GM12878 (cell line): ENCODE data around the gene SPATA46. TPM values are rescaled to one million over a fixed set of nuclear protein-coding genes. Genes with fewer than 3 reads are reported as not detected.

ENCODE experiments used
- ATAC-seq: fragments of 200-7000 bp; cut with Tn5 transposase; 3 replicates; pipeline ENCODE4 v1.9.1; 2020; ENCODE audit warnings: mild to moderate bottlenecking, moderate library complexity
- BruUV-seq: library from RNA; stranded (reverse); fragments of 400-500 nt; replicated peaks from 2 replicates; lab custom pipeline; 2021; lab: Mats Ljungman, UMichigan
- CTCF ChIA-PET: fragments of 300-600 bp; sonication (Branson Sonifier 250); formaldehyde crosslinking; extraction: SDS; loops from one replicate; lab custom pipeline; 2021; ENCODE audit warnings: inconsistent platforms; lab: Yijun Ruan, JAX
- POLR2A ChIA-PET: fragments of 350-600 bp; formaldehyde crosslinking; extraction: SDS; loops from one replicate; lab custom pipeline; 2021; ENCODE audit warnings: inconsistent platforms; lab: Charles Lee
- RAD21 ChIA-PET: fragments of 300-600 bp; sonication (Branson Sonifier 250); formaldehyde crosslinking; loops from one replicate; lab custom pipeline; 2023; ENCODE audit warnings: antibody characterized with exemption; ENCODE audit not compliant: unreplicated experiment; lab: Charles Lee
- SMC1A ChIA-PET: fragments of 300-600 bp; sonication (Branson Sonifier 250); formaldehyde crosslinking; loops from one replicate; lab custom pipeline; 2023; ENCODE audit not compliant: unreplicated experiment, uncharacterized antibody; lab: Charles Lee
- DNase-seq: peaks from one replicate; pipeline ENCODE4 v3.0.0-alpha.2; 2011; ENCODE audit warnings: low read depth, low spot score
- FAIRE-seq: peaks from 3 replicates; lab custom pipeline; 2011; peaks lifted over from hg19 to GRCh38; lab: Jason Lieb, UNC
- H2AFZ ChIP-seq: 2 replicates; pipeline ENCODE4 v1.6.0; 2011; ENCODE audit warnings: low read depth, low read length, control low read depth; ENCODE audit not compliant: control insufficient read depth
- H3K27ac ChIP-seq: 2 replicates; pipeline ENCODE4 v1.5.1; 2011; ENCODE audit warnings: control low read depth; ENCODE audit not compliant: control insufficient read depth, insufficient read depth
- H3K27me3 ChIP-seq, 2 experiments: replicated peaks in 1 of 2; 2 replicates each; pipeline versions ENCODE4 v1.6.0 to v1.6.1; 2011; ENCODE audit warnings: low read length in 1 of 2; ENCODE audit not compliant: control insufficient read depth in 2 of 2, insufficient read depth in 2 of 2
- H3K36me3 ChIP-seq, 2 experiments: 2 replicates each; pipeline ENCODE4 v1.5.1; 2011; ENCODE audit warnings: low read length in 1 of 2; ENCODE audit not compliant: control insufficient read depth in 2 of 2, insufficient read depth in 2 of 2
- H3K4me1 ChIP-seq: 2 replicates; pipeline ENCODE4 v1.6.1; 2011; ENCODE audit warnings: mild to moderate bottlenecking, low read length, moderate library complexity, mixed read lengths; ENCODE audit not compliant: control insufficient read depth, insufficient read depth
- H3K4me2 ChIP-seq: 2 replicates; pipeline ENCODE4 v1.6.0; 2011; ENCODE audit warnings: control low read depth; ENCODE audit not compliant: control insufficient read depth, insufficient read depth
- H3K4me3 ChIP-seq: fragments of 200-600 bp; sonication (generic); 2 replicates; pipeline ENCODE4 v1.5.1; 2016
- H3K79me2 ChIP-seq: 2 replicates; pipeline ENCODE4 v1.6.0; 2011; ENCODE audit warnings: low read length; ENCODE audit not compliant: control insufficient read depth, insufficient read depth
- H3K9ac ChIP-seq: 2 replicates; pipeline ENCODE4 v1.8.0; 2011; ENCODE audit warnings: low read length, control low read depth, mixed read lengths; ENCODE audit not compliant: control insufficient read depth, insufficient read depth
- H3K9me3 ChIP-seq: replicated peaks from 3 replicates; pipeline ENCODE4 v1.5.1; 2011; ENCODE audit warnings: mild to moderate bottlenecking, low read length; ENCODE audit not compliant: control insufficient read depth, insufficient read depth
- H4K20me1 ChIP-seq: 2 replicates; pipeline ENCODE4 v1.6.0; 2011; ENCODE audit not compliant: control insufficient read depth, insufficient read depth
- ATF2 ChIP-seq: IDR thresholded peaks from 2 replicates; pipeline ENCODE4 v1.6.1; 2012; ENCODE audit warnings: low read length, inconsistent platforms
- ATF7 ChIP-seq: fragments of 450-650 bp; IDR thresholded peaks from 2 replicates; pipeline ENCODE4 v1.6.1; 2016; ENCODE audit warnings: low read depth, mild to moderate bottlenecking
- CBX5 ChIP-seq: sonication (generic); IDR thresholded peaks from 2 replicates; pipeline ENCODE4 v1.6.1; 2016; ENCODE audit warnings: low read depth, moderate library complexity, mild to moderate bottlenecking, inconsistent platforms
- ESRRA ChIP-seq: IDR thresholded peaks from 2 replicates; pipeline ENCODE4 v1.6.1; 2012; ENCODE audit warnings: mild to moderate bottlenecking, low read length, improper control_type of control experiment
- GABPA ChIP-seq: IDR thresholded peaks from 2 replicates; pipeline ENCODE4 v1.6.1; 2014; ENCODE audit warnings: antibody characterized with exemption, low read depth, mild to moderate bottlenecking, inconsistent platforms
- IRF4 ChIP-seq: IDR thresholded peaks from 2 replicates; pipeline ENCODE4 v1.6.1; 2011; ENCODE audit warnings: low read depth, low read length
- KAT2A ChIP-seq: conservative IDR thresholded peaks from 2 replicates; pipeline ENCODE4 v1.6.1; 2011; ENCODE audit warnings: low read depth, low read length; ENCODE audit not compliant: control insufficient read depth
- KDM1A ChIP-seq: fragments of 200-600 bp; sonication (generic); IDR thresholded peaks from 2 replicates; pipeline ENCODE4 v1.6.1; 2016; ENCODE audit warnings: borderline replicate concordance
- MTA2 ChIP-seq: fragments of 450-650 bp; IDR thresholded peaks from 2 replicates; pipeline ENCODE4 v1.6.1; 2016; ENCODE audit warnings: low read depth, mild to moderate bottlenecking, moderate library complexity
- NFYB ChIP-seq: IDR thresholded peaks from 2 replicates; pipeline ENCODE4 v1.6.1; 2011; ENCODE audit warnings: low read depth, mild to moderate bottlenecking, low read length, improper control_type of control experiment, moderate library complexity; ENCODE audit not compliant: insufficient read depth
- POLR2AphosphoS5 ChIP-seq: IDR thresholded peaks from 2 replicates; pipeline ENCODE4 v1.6.1; 2011; ENCODE audit warnings: mild to moderate bottlenecking, low read length, inconsistent platforms
- RCOR1 ChIP-seq: conservative IDR thresholded peaks from 2 replicates; pipeline ENCODE4 v1.6.1; 2012; ENCODE audit warnings: low read depth, low read length, improper control_type of control experiment
- SKIL ChIP-seq: fragments of 450-650 bp; IDR thresholded peaks from 2 replicates; pipeline ENCODE4 v1.6.1; 2017; ENCODE audit warnings: mild to moderate bottlenecking, low read depth, inconsistent platforms; ENCODE audit not compliant: poor library complexity, severe bottlenecking
- SP1 ChIP-seq: IDR thresholded peaks from one replicate; pipeline ENCODE4 v1.6.1; 2011; ENCODE audit warnings: low read depth, low read length
- WRNIP1 ChIP-seq: IDR thresholded peaks from 2 replicates; pipeline ENCODE4 v1.6.1; 2011; ENCODE audit warnings: low read depth, low read length, improper control_type of control experiment, borderline replicate concordance
- WGBS: methylation state at CpG from one replicate; pipeline ENCODE4 v1.1.6; 2016; ENCODE audit warnings: low lambda C conversion rate; ENCODE audit not compliant: insufficient replicate concordance, insufficient coverage; ENCODE audit errors: missing lambda C conversion rate; 5-methylcytosine and 5-hydroxymethylcytosine counted together
- in situ Hi-C: fragments of 300-500 bp; cut with MboI; formaldehyde crosslinking; loops from 9 replicates; pipeline ENCODE4 v1.14.3; 2018; ENCODE audit warnings: mixed read lengths
- intact Hi-C: fragments of 100-400 bp; cut with micrococcal nuclease; formaldehyde crosslinking; loops from one replicate; pipeline ENCODE4 v1.14.2; 2022; ENCODE audit not compliant: unreplicated experiment
- polyA plus RNA-seq, 11 experiments: library from polyadenylated mRNA; depleted of rRNA in 4 of 11; unstranded in 6 of 11; stranded (reverse) in 5 of 11; fragments of >200 nt; fragmentation: Nextera tagmentation in 4 of 11; fragmentation: Illumina TruSeq in 1 of 11; extraction: Ambion mirVana in 4 of 11; extraction: Trizol in 1 of 11; gene quantifications; 1 replicate in 1 of 11; 2 replicates in 10 of 11; pipeline versions ENCODE4 v1.2.1 to v1.2.3, GENCODE V29; 2011 to 2016; ENCODE audit warnings: inconsistent platforms in 2 of 11, missing spikeins in 2 of 11, low read depth in 1 of 11
- total RNA-seq, 4 experiments: library from RNA; depleted of rRNA in 3 of 4; stranded (reverse); fragments of >200 nt in 3 of 4; fragmentation: Illumina TruSeq in 1 of 4; extraction: Trizol in 1 of 4; gene quantifications; 2 replicates each; pipeline versions ENCODE4 v1.2.1 to v1.2.3, GENCODE V29; 2013 to 2021

SPATA46 gene
- total and polyA plus RNA-seq, 10 of the 15 experiments (the other 5 are each of a cell fraction or from before 2014, with no cell fraction given): not detected

- H3K27ac ChIP-seq: no peak overlapping the region
- no peak overlapping the region for H3K9ac ChIP-seq
- WGBS: 46% methylated on average over 8 of the region's 8 CpGs
- H4K20me1 ChIP-seq: no peaks in the 10 kb centered on the region
- ChIA-PET POLR2A (no interaction called here), CTCF (no interaction called here), SMC1A (no interaction called here), RAD21 (no interaction called here)
- in situ Hi-C loops (no loop called here), intact Hi-C loops (no loop called here)
- H3K79me2 ChIP-seq: no peaks in the 10 kb centered on the region
- ATAC-seq (no peak), FAIRE-seq (no peak), DNase-seq (no peak)
- no peaks in the 10 kb centered on the region for H3K27me3 ChIP-seq
- BruUV-seq: no TSS peak
- H3K4me3 ChIP-seq: no peak overlapping the region
- no peak overlapping the region for H2AFZ ChIP-seq
- H3K4me1 ChIP-seq: no peaks in the 10 kb centered on the region
- H3K36me3 ChIP-seq: no peaks in the 10 kb centered on the region
- no peaks in the 10 kb centered on the region for H3K9me3 ChIP-seq
- H3K4me2 ChIP-seq: no peak overlapping the region
- TF ChIP-seq RCOR1: no peak
- no peak for TF ChIP-seq MTA2
- TF ChIP-seq SP1: no peak
- no peak for TF ChIP-seq POLR2AphosphoS5
- no peak for TF ChIP-seq ATF2
Observed at GRCh38 chr1:162383516-162383915, 6.9 kb upstream of the SPATA46 start.

- Histone ChIP-seq H3K36me3 (no peaks in the 10 kb centered on the region), H3K79me2 (no peaks in the 10 kb centered on the region), H3K27ac (no peak overlapping the region), H3K9me3 (no peaks in the 10 kb centered on the region), H3K4me2 (no peak overlapping the region), H2AFZ (no peak overlapping the region), H3K27me3 (no peaks in the 10 kb centered on the region), H3K4me1 (no peaks in the 10 kb centered on the region), H3K9ac (no peak overlapping the region), H4K20me1 (no peaks in the 10 kb centered on the region), H3K4me3 (no peak overlapping the region)
- DNase-seq: no peak
- intact Hi-C loops: no loop called here
- POLR2A ChIA-PET: no interaction called here
- SMC1A ChIA-PET: interaction anchor here (1.7 kb wide), 1 partner anchor 25 kb away, joined by 6 read pairs; no protein-coding TSS in a partner anchor
- no peak for FAIRE-seq
- BruUV-seq: no TSS peak
- RAD21 ChIA-PET: interaction anchor here (1.0 kb wide), 1 partner anchor 8 kb away, joined by 4 read pairs; no protein-coding TSS in a partner anchor
- 45% methylated on average over 6 of the region's 6 CpGs for WGBS
- no peak for ATAC-seq
- in situ Hi-C loops: no loop called here
- CTCF ChIA-PET: interaction anchor here (1.5 kb wide), 1 partner anchor 25 kb away, joined by 5 read pairs; no protein-coding TSS in a partner anchor
- TF ChIP-seq SKIL (no peak), NFYB (no peak), KAT2A (no peak), CBX5 (no peak), GABPA (no peak), WRNIP1 (no peak), IRF4 (no peak), ESRRA (no peak), KDM1A (no peak), ATF7 (no peak)
Observed at GRCh38 chr1:162383091-162383490, 6.4 kb upstream of the SPATA46 start.
